ENCODE data around the gene MAB21L2.

MAB21L2 gene

DNA sequence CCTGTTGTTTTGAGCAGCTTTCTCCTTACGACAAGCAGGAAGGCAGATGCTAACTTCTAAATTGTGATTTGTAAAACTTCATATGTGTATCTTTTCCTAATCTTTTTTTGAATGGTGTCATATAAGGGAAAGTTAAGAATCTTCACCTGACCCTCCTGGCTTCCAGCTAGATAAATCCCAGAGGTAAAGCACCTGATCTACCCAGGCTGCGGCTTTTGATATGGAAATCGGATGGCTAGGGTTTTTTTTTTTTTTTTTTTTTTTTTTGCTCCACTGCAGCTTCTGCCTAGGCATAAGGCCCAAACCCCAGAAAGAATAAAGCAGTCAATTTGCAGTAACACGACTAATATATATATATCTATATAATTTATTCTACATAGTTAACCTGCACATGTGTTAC is 10.0 kb downstream of the MAB21L2 start:
- DNase-seq, result no peak
- in situ Hi-C loops (cut with MboI; ENCODE audit: low pct_unique_long_range_greater_than_20kb, low sequenced_read_pairs), result no loop called here

DNA sequence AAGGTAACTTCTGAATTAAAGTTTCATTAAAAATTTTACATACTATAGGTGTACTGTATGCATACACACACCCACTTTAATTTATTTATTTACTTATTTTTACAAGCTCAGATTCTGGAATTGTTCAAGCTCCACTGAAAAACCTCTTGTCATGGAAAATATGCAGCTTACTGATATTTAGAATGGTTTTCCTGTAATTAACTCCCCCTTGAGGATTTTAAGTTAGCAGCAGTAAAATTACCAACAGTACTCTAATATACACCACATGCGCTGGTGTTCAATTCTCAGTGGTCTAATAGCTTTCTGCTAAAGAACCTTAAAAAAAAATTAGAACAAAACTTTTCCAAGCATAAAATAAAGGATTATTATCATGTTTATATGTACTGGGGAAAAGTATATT is 12.0 kb downstream of the MAB21L2 start:
- peak; percentile 6 for DNase-seq
- in situ Hi-C loops (cut with MboI; ENCODE audit: low pct_unique_long_range_greater_than_20kb, low sequenced_read_pairs), result no loop called here

DNA sequence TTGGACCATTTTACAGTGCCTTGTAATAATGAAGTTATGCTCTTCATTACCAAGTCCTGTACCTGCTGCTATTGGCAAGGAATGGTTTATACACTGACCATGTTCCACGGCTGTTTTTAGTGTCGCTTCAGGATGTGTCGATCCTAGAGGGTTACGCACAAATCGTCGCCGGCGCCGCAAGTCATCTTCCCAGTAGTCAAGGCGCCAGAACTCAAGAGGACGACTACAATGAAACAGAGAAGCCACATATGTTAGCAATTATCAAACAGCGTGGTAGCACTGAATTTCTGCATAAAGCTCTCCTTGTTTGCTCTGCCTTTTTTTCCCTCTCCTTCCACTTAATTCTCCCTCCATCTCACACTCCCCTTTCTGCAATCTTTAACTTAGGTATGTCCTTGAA is 17.0 kb downstream of the MAB21L2 start:
- no peak for DNase-seq
- in situ Hi-C loops (cut with MboI; ENCODE audit: low pct_unique_long_range_greater_than_20kb, low sequenced_read_pairs), result no loop called here

DNA sequence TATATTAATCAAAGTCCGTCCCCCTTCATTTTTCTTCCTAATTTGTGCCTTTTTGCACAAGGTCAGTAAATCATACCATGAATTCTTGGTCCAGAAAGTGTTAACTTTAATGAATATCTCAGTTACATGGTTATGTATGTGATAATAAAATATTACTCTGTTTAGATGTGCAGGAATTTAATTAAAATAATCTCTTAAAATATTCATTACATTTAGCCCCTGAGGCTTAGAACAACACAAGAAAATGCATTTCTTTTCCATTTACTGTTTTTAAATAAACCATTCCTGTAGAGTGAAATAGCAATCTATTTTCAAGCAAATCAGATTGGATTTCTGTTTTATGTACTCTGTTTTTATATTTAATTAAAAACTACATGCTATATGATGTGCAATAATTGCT is 17.6 kb downstream of the MAB21L2 start:
- in situ Hi-C loops (cut with MboI; ENCODE audit: low pct_unique_long_range_greater_than_20kb, low sequenced_read_pairs), result no loop called here
- DNase-seq, result no peak

DNA sequence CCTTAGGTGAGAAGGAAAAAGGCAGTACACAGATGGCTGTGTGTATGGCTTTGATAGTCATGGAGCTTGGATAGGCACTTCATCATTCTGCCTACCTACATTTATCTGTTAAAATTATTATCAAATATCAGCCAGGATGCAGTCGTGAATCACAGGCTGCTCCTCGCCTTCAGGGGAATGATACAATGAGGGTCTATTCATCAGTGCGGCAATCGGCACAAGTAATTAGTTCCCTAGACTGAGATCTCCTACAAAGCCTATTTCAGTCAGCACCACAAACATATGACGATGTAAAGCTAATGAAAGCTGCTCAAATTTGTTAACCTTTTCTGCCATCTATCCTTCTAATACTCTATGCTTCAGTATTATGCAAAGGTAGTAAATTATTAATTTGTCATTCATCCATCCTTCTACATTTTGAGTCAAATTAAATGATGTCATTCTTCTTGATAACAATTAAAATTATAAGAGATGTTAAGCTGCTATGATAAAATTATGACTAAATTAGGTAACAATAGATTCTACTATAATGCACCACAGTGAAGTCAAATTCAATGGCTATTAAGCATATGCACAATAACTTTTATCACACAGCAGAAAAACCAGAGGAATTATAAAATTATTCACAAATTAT is 19.0 kb downstream of the MAB21L2 start:
- no peak for DNase-seq
- in situ Hi-C loops (cut with MboI; ENCODE audit: low pct_unique_long_range_greater_than_20kb, low sequenced_read_pairs), result no loop called here

DNA sequence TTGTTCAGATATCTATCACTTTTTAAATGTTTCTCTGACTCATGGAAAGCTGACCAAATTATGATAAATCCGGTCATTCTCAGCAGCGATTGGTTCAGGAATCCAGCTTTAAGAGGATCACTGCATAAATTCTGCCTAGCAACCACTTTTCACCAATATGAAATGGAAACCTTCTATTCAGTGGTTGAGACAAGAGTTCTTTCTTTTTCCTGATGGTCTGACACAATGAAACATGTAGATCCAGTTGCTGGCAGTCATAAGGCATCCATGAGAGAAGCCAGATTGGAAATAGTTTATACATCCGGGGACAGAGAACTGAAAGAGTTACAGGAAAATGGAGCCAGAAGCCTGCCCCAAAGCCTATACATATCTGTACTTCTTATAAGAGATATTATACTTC is 27.2 kb downstream of the MAB21L2 start:
- in situ Hi-C loops (cut with MboI; ENCODE audit: low pct_unique_long_range_greater_than_20kb, low sequenced_read_pairs), result no loop called here
- DNase-seq, result no peak

DNA sequence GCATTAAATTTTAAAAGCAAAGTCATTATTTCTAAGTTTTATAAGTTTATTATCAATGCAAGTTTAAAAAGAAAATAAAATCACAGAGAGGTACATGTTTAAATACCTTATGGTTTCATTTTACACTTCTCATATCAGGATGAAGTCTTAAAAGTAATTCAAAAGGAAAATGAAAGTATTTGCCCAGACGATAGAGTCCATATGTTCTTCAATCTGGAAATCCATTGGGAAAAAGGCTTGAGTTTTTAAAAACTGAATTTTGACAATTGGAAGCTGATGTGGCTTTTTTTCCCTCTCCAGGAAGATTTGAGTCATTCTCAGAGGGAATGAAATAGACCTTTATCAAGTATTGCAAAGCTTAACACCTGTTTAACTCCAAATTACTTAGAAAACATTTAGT is 37.1 kb downstream of the MAB21L2 start:
- no peak for DNase-seq
- in situ Hi-C loops (cut with MboI; ENCODE audit: low pct_unique_long_range_greater_than_20kb, low sequenced_read_pairs), result no loop called here

DNA sequence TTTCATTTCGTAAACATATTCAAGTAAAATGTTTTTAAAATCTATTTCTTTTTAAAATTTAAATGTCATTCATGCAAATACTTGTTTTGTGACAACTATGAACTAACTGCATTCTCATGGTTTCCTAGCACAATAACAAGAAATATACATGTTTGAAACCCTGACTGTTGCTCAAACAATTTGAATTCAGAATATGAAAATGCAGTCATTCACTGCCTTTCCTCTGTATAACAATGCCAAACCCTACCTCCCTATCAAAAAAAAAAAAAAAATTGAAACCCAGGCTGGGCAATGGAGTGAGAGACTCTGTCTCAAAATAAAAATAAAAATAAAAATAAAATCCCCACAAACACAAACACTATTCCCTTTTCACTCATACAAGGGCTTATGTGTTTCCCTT is 42.1 kb downstream of the MAB21L2 start:
- in situ Hi-C loops (cut with MboI; ENCODE audit: low pct_unique_long_range_greater_than_20kb, low sequenced_read_pairs), result no loop called here
- no peak for DNase-seq

DNA sequence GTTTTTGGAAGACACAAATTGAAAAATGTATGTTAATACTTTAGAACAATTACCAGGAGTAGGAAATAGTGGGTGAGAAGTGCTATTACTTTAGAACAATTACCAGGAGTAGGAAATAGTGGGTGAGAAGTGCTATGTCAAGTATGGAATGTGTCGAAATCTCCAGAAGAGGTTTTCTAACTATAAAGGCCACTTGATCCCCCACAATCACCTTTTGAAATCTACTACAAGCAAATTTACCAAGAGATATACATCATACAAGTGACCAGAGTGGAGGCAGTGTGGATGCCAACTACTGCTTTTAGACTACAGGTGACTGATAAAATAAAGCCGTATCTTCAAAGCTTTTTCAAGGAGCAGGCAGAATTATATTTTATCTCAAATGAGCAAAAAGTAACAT is 43.1 kb downstream of the MAB21L2 start:
- in situ Hi-C loops (cut with MboI; ENCODE audit: low pct_unique_long_range_greater_than_20kb, low sequenced_read_pairs), result no loop called here
- DNase-seq, result no peak

DNA sequence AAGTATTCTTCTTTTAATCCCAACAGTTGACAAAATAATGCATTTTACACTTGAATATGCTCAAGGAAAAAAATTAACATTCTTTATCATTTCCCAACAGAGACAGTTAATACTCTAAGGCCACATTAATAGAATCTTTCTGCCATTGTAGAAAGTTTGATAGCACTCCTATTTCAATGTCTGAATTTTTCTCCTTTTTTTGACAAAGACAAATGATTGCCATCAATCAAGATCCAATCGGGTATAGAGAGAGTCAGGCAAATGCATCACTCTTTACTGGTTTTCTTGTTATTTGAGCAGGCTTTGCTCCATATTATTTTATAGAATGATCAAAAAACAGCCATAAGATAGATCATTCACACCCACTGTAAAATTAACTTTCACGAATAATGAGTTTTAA is 46.1 kb downstream of the MAB21L2 start:
- in situ Hi-C loops (cut with MboI; ENCODE audit: low pct_unique_long_range_greater_than_20kb, low sequenced_read_pairs), result no loop called here
- no peak for DNase-seq

DNA sequence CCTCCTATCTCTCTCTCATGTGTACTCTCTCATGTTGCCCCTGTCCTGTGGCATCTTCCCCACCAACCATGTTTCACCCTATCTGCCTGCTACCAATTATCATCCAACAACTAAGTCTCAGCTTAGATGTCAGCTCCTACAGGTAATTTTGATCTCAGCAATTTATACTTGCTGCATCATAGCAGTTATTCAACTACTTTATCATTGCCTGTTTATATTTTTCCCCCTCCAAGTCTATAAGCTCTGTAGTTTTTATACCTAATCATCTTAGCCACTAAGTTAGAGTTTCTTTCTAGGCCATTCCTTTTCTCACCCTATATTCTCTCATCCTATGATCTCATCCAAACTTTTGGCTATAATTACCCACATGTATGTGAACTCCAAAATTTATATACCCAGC is 50.7 kb downstream of the MAB21L2 start:
- DNase-seq, result no peak
- in situ Hi-C loops (cut with MboI; ENCODE audit: low pct_unique_long_range_greater_than_20kb, low sequenced_read_pairs), result no loop called here
